SK-N-SH (cell line): Measurements from ENCODE around the gene TES.

Experiments used
- FOXM1 ChIP-seq: IDR thresholded peaks from 2 replicates; pipeline ENCODE4 v1.4.0; 2012; ENCODE audit warnings: low read depth, mild to moderate bottlenecking
- GABPA ChIP-seq: IDR thresholded peaks from 2 replicates; pipeline ENCODE4 v1.4.0; 2012; ENCODE audit warnings: low read depth, mild to moderate bottlenecking
- JUND ChIP-seq: IDR thresholded peaks from 2 replicates; pipeline ENCODE4 v1.4.0; 2012
- MAX ChIP-seq: IDR thresholded peaks from 2 replicates; pipeline ENCODE4 v1.4.0; 2012; ENCODE audit warnings: low read depth
- NFIC ChIP-seq: IDR thresholded peaks from 2 replicates; pipeline ENCODE4 v1.4.0; 2012; ENCODE audit warnings: borderline replicate concordance
- NRF1 ChIP-seq: IDR thresholded peaks from 2 replicates; pipeline ENCODE4 v1.6.1; 2012; ENCODE audit warnings: low read depth, mild to moderate bottlenecking, low read length
- POLR2AphosphoS5 ChIP-seq: IDR thresholded peaks from 2 replicates; pipeline ENCODE4 v1.6.1; 2012; ENCODE audit warnings: low read depth, low read length
- RXRA ChIP-seq: IDR thresholded peaks from 2 replicates; pipeline ENCODE4 v1.4.0; 2012; ENCODE audit warnings: low read depth, mild to moderate bottlenecking, borderline replicate concordance
- TEAD4 ChIP-seq: IDR thresholded peaks from 2 replicates; pipeline ENCODE4 v1.4.0; 2012; ENCODE audit warnings: mild to moderate bottlenecking, borderline replicate concordance; ENCODE audit not compliant: insufficient read depth
- TF ChIP-seq, protein P1 (sequence below): fragments of 200-600 bp; sonication (generic); IDR thresholded peaks from 2 replicates; pipeline ENCODE4 v1.6.1; 2017; ENCODE audit warnings: antibody characterized with exemption, mild to moderate bottlenecking, moderate library complexity
- TF ChIP-seq, protein P2 (sequence below): fragments of 150-350 bp; IDR thresholded peaks from 2 replicates; pipeline ENCODE4 v1.6.1; 2016; ENCODE audit warnings: mild to moderate bottlenecking, low read depth, low read length

GRCh38 chr7:116230191-116231005 lies 20.1 kb downstream of the TES start:
- TF ChIP-seq, protein P1, sequence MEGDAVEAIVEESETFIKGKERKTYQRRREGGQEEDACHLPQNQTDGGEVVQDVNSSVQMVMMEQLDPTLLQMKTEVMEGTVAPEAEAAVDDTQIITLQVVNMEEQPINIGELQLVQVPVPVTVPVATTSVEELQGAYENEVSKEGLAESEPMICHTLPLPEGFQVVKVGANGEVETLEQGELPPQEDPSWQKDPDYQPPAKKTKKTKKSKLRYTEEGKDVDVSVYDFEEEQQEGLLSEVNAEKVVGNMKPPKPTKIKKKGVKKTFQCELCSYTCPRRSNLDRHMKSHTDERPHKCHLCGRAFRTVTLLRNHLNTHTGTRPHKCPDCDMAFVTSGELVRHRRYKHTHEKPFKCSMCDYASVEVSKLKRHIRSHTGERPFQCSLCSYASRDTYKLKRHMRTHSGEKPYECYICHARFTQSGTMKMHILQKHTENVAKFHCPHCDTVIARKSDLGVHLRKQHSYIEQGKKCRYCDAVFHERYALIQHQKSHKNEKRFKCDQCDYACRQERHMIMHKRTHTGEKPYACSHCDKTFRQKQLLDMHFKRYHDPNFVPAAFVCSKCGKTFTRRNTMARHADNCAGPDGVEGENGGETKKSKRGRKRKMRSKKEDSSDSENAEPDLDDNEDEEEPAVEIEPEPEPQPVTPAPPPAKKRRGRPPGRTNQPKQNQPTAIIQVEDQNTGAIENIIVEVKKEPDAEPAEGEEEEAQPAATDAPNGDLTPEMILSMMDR = no peak
- TF ChIP-seq POLR2AphosphoS5 = no peak
- TF ChIP-seq JUND = no peak
- TF ChIP-seq TEAD4 = no peak
- TF ChIP-seq NRF1 = no peak
- no peak for TF ChIP-seq NFIC
- TF ChIP-seq FOXM1 = no peak
- TF ChIP-seq, protein P2, sequence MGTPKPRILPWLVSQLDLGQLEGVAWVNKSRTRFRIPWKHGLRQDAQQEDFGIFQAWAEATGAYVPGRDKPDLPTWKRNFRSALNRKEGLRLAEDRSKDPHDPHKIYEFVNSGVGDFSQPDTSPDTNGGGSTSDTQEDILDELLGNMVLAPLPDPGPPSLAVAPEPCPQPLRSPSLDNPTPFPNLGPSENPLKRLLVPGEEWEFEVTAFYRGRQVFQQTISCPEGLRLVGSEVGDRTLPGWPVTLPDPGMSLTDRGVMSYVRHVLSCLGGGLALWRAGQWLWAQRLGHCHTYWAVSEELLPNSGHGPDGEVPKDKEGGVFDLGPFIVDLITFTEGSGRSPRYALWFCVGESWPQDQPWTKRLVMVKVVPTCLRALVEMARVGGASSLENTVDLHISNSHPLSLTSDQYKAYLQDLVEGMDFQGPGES = no peak
- no peak for TF ChIP-seq GABPA
- TF ChIP-seq MAX = no peak
- TF ChIP-seq RXRA = no peak
